ENCODE results near the gene DNAH17.

DNA sequence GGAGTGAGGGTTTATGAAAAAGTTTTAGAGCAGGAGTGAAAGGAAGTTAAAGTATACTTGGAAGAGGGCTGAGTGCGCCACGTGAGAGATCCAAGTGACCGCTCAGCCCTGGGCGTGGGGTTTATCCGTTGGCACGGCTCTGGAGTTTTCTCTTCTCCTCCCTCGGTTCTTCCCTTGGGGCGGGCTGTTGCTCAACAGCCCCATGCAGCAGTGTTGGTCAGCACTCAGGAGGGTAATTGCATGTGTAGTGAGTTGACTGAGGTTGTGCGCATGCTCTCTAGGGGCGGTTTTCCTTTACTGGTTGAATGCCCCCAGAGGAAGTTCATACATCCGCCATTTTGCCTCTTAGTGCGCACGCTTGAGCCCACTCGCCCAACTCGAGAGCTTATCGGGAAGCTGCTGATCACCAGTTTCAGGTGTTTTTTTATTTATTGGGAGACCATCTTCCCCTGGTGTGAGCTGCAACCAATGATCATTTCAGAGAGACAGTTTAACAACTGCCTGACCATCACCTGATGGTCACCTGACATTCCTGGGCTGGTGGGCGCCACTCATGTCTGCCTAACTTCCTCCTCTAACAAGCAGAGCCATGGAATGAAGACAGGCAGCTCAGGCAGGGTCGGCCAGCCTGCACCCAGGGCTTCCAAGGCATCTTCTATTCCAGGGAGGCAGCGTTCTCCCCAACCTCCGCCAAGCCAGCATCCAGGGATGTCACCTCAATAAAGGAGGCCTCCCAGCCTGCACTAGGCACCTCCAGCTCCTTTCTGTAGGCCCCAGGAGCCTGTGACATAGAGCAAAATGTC lies 41.3 kb upstream of the DNAH17 start:
- TF ChIP-seq ZNF670 (tag by site-specific recombination; IDR thresholded peaks at IDR 0.05; ENCODE audit: low read depth) (no peak), ZBTB21 (tag by site-specific recombination; IDR thresholded peaks at IDR 0.05) (no peak), ZNF311 (tag by site-specific recombination; IDR thresholded peaks at IDR 0.05; ENCODE audit: borderline replicate concordance) (no peak), RBAK (tag by site-specific recombination; IDR thresholded peaks at IDR 0.05) (no peak), ZNF132 (tag by site-specific recombination; IDR thresholded peaks at IDR 0.05; ENCODE audit: borderline replicate concordance) (no peak), EGR2 (tag by site-specific recombination; IDR thresholded peaks at IDR 0.05; ENCODE audit: low read depth) (no peak)
- TF ChIP-seq, protein P1, sequence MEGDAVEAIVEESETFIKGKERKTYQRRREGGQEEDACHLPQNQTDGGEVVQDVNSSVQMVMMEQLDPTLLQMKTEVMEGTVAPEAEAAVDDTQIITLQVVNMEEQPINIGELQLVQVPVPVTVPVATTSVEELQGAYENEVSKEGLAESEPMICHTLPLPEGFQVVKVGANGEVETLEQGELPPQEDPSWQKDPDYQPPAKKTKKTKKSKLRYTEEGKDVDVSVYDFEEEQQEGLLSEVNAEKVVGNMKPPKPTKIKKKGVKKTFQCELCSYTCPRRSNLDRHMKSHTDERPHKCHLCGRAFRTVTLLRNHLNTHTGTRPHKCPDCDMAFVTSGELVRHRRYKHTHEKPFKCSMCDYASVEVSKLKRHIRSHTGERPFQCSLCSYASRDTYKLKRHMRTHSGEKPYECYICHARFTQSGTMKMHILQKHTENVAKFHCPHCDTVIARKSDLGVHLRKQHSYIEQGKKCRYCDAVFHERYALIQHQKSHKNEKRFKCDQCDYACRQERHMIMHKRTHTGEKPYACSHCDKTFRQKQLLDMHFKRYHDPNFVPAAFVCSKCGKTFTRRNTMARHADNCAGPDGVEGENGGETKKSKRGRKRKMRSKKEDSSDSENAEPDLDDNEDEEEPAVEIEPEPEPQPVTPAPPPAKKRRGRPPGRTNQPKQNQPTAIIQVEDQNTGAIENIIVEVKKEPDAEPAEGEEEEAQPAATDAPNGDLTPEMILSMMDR (tag by site-specific recombination; IDR thresholded peaks at IDR 0.05) = no peak
- TF ChIP-seq, protein P2, sequence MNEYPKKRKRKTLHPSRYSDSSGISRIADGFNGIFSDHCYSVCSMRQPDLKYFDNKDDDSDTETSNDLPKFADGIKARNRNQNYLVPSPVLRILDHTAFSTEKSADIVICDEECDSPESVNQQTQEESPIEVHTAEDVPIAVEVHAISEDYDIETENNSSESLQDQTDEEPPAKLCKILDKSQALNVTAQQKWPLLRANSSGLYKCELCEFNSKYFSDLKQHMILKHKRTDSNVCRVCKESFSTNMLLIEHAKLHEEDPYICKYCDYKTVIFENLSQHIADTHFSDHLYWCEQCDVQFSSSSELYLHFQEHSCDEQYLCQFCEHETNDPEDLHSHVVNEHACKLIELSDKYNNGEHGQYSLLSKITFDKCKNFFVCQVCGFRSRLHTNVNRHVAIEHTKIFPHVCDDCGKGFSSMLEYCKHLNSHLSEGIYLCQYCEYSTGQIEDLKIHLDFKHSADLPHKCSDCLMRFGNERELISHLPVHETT (tag by site-specific recombination; IDR thresholded peaks at IDR 0.05) = no peak
- TF ChIP-seq, protein P3, sequence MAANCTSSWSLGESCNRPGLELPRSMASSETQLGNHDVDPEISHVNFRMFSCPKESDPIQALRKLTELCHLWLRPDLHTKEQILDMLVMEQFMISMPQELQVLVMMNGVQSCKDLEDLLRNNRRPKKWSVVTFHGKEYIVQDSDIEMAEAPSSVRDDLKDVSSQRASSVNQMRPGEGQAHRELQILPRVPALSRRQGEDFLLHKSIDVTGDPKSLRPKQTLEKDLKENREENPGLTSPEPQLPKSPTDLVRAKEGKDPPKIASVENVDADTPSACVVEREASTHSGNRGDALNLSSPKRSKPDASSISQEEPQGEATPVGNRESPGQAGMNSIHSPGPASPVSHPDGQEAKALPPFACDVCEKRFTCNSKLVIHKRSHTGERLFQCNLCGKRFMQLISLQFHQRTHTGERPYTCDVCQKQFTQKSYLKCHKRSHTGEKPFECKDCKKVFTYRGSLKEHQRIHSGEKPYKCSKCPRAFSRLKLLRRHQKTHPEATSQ (tag by site-specific recombination; IDR thresholded peaks at IDR 0.05) = no peak
- TF ChIP-seq, protein P4, sequence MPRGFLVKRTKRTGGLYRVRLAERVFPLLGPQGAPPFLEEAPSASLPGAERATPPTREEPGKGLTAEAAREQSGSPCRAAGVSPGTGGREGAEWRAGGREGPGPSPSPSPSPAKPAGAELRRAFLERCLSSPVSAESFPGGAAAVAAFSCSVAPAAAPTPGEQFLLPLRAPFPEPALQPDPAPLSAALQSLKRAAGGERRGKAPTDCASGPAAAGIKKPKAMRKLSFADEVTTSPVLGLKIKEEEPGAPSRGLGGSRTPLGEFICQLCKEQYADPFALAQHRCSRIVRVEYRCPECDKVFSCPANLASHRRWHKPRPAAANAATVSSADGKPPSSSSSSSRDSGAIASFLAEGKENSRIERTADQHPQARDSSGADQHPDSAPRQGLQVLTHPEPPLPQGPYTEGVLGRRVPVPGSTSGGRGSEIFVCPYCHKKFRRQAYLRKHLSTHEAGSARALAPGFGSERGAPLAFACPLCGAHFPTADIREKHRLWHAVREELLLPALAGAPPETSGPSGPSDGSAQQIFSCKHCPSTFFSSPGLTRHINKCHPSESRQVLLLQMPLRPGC (tag by site-specific recombination; IDR thresholded peaks at IDR 0.05) = no peak

Data from HEK293 (cell line).